H4 (cell line): ENCODE data around the gene NTRK2. TPM values are rescaled to one million over a fixed set of nuclear protein-coding genes. Genes with fewer than 3 reads are reported as not detected.
"Not testable (repeated sequence)": the region's sequence is repeated elsewhere in the genome, so short reads cannot be mapped to it uniquely, and the experiment has no call there.

Source experiments
- DNase-seq: peaks from one replicate; pipeline ENCODE4 v3.0.0-alpha.2; 2015; ENCODE audit warnings: low spot score
- total RNA-seq: library from RNA; depleted of rRNA; stranded (reverse); fragments of >200 nt; shearing (Covaris generic); gene quantifications from 2 replicates; pipeline ENCODE4 v1.2.3, GENCODE V29; 2014

Gene NTRK2
- total RNA-seq, 1 experiment from 2014 or later: 0.39 TPM

DNA sequence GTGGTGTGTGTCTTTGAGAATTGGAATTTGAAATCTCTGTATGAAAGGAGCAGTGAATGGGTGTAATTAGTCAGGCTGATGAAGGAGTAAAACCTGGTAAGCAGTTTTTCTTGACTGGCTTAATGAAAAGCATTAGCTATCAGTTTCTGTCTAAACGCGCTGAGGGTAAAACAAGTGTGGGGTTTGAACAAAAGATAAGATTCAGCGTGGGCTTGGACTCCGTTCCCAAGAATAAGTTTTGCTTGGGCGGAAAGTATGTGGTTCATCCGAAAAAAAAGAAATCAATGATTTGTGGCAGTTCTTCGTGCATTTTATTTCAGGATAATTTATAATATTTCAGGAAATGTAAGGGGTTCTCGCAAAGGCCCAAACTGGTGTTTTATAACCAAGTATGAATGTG lies 217.3 kb downstream of the NTRK2 start:
- no peak for DNase-seq

DNA sequence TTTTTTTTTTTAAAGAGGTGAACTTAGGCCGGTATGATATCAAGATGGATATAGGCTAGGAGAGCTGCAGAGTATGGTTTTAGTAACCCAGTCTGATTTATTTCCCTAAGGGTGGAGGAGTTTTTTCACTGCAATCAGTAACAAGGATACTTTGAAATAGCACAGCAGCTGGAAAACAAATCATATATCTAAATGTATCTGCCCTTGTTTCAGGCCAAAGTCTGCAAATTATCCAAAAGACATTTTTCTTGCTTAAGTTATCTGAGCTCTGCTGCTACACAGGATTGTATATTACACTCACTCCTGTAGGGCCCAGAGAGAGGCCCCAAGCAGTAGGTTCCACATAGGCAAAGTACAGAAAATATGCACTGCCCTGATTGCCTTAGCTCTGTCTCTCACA lies 222.4 kb downstream of the NTRK2 start:
- DNase-seq: no peak

DNA sequence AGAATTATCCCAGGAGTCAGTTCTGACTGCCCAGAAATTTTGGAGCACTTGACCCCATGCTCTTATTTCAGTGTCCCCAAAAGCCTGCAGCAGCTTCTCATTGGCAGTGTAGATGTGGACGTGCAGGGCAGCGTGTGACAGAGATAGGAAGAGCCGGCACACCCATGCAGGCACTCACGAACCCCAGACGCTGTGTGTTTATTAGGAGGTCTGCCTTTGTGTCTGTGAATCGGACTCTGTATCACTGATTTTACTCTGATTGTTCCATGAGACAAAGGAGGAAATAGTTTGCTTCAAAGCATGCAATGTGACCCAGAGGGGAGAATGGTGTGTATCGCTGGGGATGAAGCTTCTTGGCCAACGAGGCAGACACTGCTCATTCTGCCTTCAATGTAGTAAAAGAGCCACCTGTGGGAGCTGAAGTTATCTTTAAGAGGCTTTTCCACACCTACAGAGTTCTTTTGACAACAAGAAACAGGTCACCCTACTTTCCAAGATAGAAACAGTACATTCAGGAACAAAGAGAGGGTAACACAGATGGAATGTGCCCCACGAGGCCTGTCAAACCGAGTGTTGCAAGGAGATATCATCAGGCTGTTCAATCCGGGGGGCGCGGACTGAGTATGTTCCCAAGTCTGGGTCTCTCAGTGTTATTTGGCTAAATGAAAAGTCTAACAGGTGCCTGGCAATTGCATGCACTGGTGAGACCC lies 224.0 kb downstream of the NTRK2 start:
- DNase-seq: no peak

DNA sequence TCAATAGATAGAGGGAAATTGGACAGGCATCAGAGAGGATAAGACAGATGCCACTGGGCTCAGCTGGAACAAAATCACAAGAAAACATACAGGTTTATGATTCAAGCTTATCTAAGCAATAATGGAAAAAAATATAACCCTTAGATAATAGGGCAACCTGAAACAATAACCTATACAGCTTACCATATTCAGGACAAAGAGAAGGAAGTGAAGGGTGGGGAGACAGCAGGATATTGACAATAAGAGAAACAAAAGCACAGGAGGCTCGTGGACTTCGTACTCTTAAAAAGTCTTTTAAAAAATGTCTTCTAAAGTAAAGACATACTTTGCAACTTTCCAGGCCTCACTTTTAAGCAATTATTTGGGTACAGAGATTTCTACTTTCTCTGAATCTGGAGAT lies 225.3 kb downstream of the NTRK2 start:
- DNase-seq: no peak

DNA sequence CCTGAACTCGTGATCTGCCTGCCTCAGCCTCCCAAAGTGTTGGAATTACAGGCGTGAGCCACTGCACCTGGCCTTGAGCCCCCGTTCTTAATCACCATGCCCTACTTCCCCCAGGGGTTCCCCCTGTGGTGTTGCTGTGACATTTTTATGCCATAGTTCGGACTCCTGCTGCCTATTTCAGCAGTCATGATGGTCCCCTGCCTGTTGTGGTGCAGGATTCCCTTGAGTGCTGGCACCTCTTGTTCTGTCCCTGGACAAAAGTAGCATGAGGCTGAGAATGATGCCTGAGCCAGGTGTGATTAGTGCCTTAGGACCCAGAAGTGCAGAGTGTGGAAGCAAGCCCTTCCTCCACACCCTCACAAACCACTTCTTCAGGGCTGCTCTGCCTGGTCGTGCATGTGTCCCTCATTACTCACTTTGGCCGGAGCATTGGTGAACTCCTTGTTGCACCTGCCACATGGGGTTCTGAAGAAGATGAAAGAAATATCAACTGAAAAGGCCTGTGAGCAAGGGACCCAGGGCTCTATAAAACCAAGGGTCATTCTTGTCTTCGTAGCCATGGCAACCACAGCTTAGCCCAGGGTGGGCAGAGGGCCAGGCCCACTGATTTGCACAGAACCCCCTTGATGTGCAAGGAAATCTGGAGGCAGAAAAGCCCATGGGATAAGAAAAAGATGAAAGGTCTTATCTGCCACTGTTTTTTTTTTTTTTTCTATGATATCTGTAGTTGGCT lies 228.0 kb downstream of the NTRK2 start:
- DNase-seq: no peak

DNA sequence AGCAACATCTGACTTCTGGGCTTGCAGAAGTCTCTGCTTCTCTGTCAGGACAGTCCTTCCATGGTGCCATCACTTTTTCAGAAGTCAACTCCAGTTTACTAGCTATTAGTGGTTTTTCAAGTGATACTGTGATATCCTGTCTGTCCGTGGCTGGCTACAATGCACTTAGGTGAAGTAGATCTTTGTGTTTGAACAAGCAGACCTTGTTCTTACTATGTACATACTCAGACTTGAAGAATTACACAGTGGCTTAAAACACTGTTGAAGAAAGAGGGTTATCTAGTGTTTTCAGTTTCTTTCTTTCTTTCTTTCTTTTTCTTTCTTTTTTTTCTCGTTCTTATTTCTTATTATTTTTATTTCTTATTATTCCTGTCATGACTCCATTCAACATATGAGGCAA lies 228.7 kb downstream of the NTRK2 start:
- no peak for DNase-seq

DNA sequence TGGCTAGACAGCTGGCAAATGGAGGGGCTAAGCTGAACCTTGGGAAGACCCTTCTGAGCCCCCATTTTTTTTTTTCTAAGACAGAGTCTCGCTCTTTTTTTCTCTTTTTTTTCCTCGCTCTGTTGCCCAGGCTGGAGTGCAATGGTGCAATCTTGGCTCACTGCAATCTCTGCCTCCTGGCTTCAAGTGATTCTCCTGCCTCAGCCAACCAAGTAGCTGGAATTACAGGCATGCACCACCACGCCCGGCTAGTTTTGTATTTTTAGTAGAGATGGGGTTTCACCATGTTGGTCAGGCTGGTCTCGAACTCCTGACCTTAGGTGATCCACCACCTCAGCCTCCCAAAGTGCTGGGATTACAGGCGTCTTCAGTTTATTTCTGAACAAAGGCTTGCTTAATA lies 229.1 kb downstream of the NTRK2 start:
- DNase-seq: not testable (repeated sequence)

DNA sequence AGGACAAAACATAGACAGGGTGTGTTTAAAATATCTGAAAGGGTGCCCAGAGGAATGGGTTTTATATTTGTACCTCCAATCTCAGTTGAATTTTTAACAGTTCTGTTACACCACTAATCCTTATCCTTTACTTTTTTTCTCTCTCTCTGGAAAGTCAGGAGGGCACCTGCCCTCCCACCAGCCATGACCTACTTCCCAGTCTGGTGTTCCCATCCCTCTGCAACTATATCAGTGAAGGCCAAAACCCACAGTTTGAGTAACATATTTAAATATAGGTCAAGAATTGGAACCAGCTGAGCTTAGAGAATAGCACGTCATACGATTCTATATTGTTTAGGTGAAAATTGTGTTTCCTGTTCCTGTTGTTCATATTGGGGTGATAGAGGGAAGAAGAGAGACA lies 229.8 kb downstream of the NTRK2 start:
- DNase-seq: no peak

DNA sequence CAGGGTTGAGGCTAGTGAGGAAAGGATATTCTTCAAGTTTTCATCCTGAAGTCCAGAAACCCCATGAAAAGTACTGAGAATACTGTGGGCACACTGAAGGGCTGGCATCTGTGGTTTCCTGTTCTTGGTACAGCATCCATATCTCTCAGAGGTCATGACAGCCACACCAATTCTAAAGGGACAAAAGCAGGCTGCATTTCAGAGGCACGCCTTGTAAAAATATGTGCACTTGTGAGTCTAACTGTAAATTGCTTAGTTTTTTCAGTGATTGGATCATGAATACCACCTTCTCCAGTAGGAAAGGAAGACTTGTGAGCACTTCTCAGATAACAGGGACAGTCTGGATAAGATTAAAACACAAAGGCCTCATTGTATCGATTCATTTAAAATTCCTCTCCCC lies 230.9 kb downstream of the NTRK2 start:
- no peak for DNase-seq

DNA sequence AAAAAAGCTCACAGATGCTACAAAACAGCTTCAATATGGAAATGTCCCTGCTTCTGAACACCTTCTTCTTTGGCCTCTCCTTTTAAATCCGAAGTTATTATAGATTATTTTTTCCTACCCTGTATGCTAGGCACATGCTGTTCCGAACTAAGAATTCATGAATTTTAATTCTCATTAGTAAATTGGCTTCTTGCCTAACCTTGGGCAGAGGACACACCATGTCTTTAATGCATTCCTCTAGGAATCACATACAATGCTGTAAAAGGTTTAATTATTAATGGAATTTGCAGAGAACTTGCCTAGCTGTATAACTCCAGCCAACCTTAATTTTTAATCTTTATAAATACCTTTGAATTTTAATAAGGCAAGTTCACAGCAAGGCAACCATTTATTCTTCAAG lies 234.4 kb downstream of the NTRK2 start:
- no peak for DNase-seq

DNA sequence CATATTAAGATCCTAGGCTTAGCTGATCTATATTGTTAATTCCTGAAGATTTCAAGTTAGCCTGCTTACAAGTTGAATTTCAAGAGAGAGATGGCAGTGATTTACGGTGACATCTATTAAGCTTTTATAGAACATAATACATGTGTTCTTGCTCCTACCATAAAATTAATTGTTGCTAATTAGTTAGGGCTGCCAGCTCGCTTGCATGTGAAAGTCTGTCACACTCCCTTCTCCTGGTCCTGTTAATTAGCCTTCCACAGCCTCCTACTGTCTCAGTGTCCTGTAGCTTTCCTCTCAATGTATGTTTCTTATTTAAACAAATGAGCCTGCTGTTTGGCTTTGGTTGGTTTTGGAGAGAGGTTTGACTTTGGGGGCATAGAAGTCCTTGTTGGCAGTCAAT lies 247.2 kb downstream of the NTRK2 start:
- no peak for DNase-seq

DNA sequence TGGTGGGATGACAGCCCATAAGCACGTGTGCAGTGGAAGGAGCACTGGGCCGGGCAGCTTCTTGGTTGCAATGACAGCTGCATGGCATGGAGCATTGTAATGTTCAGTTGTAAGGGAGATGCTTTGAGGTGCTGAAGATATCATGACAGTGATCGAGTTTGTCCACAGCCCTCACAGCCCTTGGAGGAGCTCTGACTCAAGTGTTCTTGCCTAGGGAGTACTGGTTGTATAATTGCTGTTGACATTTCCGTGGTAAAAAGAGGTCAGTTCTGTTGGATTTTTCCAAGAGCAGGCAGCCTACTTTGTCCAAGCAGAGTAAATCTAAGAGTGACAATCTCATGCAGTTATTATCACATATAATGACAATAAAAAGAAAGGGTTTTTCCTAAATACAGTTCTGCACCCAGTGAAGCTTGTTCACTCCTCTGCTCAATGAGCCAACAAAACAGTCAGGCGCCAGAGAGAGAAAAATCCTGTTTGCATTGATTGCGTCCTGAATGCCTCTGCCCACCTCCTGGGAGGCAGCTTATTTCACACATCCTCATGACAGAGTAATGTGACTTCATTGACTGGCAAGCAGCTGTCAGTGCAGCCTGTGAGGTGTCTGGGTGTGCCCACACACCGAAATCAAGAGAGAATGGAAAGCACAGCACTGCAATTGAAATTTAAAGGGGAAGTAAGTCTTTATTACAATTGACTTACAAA lies 248.0 kb downstream of the NTRK2 start:
- DNase-seq: no peak

DNA sequence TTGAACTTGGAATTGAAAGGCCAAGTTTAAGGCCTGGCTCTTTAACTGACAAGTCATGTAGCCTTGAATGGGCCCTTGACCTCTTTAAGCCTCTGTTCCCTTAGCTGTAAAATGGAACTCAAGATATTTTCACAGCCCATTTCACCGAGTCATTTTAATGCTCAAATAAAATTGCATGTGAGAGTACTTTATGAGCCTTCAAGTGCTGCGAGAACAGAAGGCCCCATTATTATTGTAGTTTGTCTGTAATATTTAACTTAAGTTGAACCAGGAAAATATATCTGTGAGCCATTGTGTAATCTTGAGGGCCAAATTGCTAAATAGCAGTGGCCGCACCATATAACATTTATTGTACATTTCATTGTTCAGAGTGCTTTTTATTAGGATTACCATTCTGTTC lies 249.9 kb downstream of the NTRK2 start:
- DNase-seq: no peak

DNA sequence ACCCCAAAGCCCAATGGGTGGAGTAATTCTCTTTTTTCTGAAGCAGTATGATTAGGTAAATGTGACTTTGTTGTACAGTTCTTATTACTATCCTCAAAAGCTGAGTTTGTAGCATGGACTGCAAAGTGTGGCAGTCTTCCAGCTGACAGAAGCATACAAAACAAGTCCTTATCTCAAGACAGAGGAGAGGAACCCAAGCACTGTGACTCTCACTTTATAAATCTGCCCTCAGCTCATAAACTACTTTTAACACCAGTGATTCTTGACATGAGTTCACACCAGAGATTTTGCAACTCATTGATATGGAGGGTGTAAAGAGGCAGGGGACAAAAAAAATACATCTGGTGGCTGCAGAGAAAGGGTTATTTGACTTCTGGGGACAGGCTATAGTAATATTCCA lies 251.6 kb downstream of the NTRK2 start:
- DNase-seq: no peak

DNA sequence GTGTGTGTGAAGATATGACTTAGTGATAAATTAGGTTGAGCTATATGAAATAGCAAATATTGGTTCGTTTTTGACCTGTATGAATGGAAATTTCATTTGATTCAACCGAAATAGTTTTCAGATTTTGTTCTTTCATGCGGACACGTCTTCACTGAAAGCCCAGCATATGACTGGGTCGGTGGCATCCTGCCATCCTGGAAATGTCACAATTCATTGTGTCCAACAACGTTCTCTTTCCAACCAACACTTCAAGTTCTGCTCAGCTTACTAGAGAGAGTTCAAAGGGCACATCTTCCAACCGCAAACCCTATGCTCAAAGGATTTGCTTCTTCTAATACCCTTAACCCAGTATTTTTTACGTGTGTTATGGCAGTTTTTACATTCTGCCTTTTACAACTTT lies 252.5 kb downstream of the NTRK2 start:
- no peak for DNase-seq

DNA sequence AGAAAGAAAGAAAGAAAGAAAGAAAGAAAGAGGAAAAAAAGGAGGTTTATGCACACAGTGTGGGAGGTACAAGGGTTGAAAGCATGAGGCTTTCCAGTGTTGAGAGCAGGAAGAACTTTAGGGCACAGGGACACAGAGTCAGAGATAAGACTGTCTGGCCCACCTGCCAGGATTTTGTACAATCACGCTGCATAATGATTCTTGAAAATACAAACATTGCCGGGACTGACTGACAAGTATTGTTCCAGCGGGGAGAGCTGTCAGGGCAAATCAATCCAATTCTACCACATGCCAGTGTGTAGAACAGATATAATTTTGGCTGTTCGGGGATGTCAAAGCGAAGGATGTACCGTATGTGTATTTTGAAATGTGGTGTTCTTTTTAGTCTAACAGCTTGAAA lies 254.7 kb downstream of the NTRK2 start:
- no peak for DNase-seq

DNA sequence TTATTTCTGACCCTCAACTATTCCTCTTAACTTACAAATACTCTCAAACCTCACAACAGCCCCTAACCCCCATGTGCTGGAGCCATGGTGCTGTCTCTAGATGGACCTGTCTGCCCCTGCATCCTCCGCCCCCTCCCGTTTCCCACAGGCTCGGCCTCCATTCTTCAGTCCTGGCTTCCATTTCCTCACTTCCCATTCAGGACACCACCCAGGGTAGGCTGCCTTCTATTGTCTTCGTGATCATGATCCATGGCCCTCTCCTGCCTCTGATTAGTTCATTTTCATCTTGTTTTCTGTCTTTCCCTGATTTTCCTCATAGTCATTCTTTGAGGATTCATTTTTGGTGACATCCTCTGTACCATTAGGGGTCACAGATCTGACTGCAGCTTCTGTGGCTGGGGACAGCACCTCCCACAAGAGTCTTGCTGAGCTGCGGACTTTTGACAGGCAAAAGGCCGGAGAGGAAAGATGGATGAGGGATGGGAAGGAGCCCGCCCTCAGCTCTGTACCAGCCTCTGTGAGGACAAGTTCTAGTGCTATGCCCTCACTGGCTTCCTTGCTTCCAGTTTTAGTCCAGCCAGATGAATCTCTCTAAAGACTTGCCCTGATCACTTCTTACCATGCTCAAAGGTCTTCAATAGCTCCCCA lies 255.8 kb downstream of the NTRK2 start:
- DNase-seq: no peak

DNA sequence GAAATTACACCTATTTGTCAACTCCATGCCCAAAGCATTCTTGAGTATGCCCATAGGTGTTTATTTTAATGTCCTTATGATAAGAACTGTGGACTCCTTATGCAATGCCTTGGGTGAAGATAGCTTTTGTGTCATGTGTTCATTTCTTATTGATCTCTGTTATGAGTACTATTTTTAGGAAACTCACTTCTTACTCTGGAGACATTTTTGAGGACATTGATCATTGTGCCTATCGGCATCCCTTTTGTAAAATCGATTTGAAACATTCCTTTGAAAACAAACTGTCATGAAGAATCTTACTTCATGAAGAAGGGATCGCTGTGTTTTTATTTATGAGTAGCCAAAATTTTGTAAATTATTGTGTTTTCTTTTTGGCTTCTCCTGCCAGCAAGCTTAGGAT lies 257.3 kb downstream of the NTRK2 start:
- no peak for DNase-seq

DNA sequence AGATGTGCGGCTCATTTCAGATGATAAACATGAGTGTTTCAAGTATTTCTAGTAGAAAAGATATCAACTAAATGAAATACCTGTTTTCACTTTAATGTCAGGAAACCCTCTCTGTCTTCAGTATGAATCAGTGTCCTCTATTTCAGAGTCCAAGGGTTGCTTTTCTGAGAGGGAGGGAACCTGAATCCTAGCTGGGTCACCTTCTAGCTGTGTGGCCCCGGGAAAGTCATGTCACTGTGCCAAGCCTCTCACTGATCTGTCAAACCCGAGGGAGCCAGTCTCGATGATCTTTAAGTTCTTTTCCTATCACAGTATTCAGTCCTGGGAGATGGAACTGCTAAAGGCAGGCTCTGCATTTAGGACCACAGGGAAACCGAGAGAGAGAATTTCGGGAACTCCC lies 258.9 kb downstream of the NTRK2 start:
- DNase-seq: no peak

DNA sequence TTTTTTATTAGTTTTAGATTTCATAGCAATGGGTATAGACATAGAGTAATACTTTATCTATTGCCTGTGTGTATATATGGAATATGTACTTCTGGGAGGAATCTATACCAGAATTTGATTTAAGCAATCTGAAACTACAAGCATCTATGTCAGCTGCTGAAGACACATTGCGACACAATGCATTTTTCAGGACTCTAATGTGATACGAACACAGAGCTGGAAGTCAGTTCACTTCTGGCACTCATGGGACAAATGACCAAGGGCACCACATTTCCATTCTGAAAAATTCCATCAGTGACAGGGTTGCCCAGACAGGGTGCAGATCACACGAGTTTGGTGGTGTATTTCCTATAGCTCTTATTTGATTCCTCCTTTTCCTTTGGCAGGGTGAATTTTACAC lies 259.5 kb downstream of the NTRK2 start:
- DNase-seq: no peak

DNA sequence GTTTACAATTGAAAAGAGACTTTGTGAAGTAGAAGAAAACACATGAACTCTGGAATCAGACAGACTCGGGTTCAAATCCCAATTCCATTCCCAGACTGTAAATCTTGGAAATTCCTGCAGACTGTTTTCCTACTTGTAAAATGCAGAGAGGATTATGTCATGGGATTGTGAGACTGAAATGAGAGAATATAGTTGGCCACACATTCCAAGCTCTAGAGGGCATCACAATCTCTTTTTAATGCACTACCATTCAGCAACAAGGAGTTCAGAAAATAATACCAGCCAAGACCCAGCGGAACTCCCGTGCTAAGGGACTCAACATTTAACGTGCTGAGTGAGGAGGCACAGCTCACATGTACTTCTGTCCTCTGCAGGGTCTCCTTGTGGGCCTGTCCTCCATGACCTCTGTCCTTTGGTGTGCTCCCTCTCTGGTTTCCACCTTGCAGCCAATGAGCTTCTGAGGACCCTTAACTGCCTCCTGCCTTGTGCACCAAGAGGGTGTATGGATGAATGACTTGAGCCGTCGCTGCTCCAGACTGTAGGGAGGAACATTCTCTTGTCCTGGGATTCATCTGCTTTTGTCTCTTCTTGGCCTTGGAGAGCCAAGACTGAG lies 263.5 kb downstream of the NTRK2 start:
- peak; percentile 62 for DNase-seq

DNA sequence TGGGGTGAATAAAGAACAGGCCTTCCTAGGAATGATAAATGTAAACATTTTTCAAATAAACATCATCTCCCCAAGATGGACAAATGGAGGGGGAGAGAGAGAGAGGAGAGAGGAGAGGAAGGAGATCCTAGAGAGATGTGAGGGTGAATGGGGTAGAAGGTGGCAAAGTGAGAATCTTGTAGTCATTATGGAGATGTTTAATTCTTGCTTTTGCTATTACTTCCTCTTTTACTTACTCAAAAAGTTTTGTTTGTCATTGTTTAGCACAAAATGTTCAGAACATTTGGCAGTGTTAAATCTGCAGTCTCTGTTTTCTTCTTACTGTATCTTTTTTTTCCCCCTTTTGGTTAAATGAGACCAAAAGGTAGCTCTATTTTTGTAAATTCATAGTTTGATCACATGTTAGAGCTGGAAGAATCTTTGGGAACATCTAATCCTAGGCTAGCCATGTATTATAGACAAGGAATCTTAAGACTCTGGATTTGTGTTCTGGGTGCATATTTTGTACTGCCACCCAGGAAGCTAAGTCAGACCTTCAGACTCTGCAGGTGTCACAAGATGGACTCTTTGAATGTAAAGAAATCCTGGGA lies 266.1 kb downstream of the NTRK2 start:
- no peak for DNase-seq
